ENCODE results near the gene PELO. TPM values are rescaled to one million over a fixed set of nuclear protein-coding genes. Genes with fewer than 3 reads are reported as not detected.

The PELO gene
- total and polyA plus RNA-seq, 4 donors, result 17.7 to 30.4 (median 23.7) TPM

DNA sequence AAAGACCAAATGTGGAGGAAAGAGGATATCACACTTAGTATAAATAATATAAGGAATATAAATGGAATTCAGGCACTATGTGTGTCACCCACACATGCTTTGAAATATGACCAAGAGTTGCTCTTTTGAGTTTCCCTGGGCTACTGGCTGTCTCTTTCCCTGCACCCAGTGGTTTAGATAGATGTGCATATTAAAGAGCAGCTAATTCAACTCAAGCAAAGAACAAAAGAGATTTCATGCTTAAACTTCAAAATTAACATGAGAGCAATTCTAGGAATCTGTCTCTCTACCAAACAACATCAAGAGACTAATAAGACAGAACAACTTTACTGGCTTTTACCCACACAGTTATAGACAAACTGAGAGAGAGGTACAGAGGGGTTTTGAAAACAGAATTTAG, 38.0 kb upstream of the PELO start:
- H3K36me3 ChIP-seq (ENCODE audit: control insufficient read depth, insufficient read depth, low read length), result no peaks in the 10 kb centered on the region
- H3K27ac ChIP-seq (ENCODE audit: low read depth, low read length), result no peak overlapping the region
- DNase-seq (ENCODE audit: low read depth in 4 of 6, low spot score in 6 of 6), result no peak
- H3K27me3 ChIP-seq (ENCODE audit: control insufficient read depth, insufficient read depth, low read length), result no peaks in the 10 kb centered on the region
- no peak overlapping the region for H3K4me3 ChIP-seq (ENCODE audit: low read depth, low read length)
- H3K4me1 ChIP-seq (ENCODE audit: control insufficient read depth, insufficient read depth, low read length), result no peaks in the 10 kb centered on the region
- no peaks in the 10 kb centered on the region for H3K9me3 ChIP-seq (ENCODE audit: control insufficient read depth, insufficient read depth, low read length)

DNA sequence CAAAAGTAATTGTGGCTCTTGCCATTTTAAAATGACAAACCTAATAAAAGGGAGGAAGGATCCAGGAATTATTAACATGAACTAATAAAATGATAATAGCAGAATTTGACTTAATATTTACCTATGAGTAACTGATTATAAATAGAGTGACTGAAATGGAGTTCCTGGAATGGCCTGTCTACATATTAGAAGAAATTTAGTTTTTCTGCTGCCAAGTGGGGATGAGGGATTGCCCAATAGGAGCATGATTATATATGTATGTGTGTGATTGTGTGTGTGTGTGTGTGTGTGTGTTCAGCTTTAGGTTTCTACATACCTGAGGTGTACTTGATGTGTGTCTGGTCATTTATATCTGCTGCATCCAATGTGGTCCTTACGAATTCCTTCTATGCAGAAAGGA, 36.6 kb upstream of the PELO start:
- no peaks in the 10 kb centered on the region for H3K9me3 ChIP-seq (ENCODE audit: control insufficient read depth, insufficient read depth, low read length)
- WGBS (ENCODE audit: insufficient coverage), result no CpG with 5 or more reads among the region's 1 CpG

DNA sequence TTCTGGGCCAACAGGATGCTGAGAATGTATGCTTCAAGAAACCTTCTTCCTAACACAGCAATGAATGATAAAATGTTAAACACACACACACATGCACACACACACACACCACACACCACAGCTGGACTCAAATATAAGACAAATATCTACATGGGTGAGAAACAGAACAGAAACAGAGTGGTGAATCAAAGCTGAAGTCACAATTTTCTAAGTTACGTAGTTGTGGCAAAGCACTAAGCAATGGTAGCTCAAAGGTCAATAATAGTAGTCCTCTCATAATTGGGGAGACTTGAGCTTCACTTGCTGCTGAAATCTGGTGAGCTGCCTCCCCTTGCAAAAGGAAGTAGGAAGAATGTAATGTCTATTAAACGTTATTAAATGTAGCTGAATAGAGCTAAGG, 33.7 kb upstream of the PELO start:
- Histone ChIP-seq H3K9me3 (ENCODE audit: control insufficient read depth, insufficient read depth, low read length) (no peaks in the 10 kb centered on the region), H3K4me3 (ENCODE audit: low read depth, low read length) (no peak overlapping the region), H3K27ac (ENCODE audit: low read depth, low read length) (no peak overlapping the region), H3K27me3 (ENCODE audit: control insufficient read depth, insufficient read depth, low read length) (no peaks in the 10 kb centered on the region), H3K36me3 (ENCODE audit: control insufficient read depth, insufficient read depth, low read length) (no peaks in the 10 kb centered on the region), H3K4me1 (ENCODE audit: control insufficient read depth, insufficient read depth, low read length) (no peaks in the 10 kb centered on the region)
- no peak for DNase-seq (ENCODE audit: low read depth in 4 of 6, low spot score in 6 of 6)
- WGBS (ENCODE audit: insufficient coverage), result 100% methylated on average over 1 of the region's 2 CpGs

More for the DNA sequence above, 36.6 kb upstream of the PELO start:
- no peak overlapping the region for H3K4me3 ChIP-seq (ENCODE audit: low read depth, low read length)
- no peak for DNase-seq (ENCODE audit: low read depth in 4 of 6, low spot score in 6 of 6)
- H3K36me3 ChIP-seq (ENCODE audit: control insufficient read depth, insufficient read depth, low read length), result no peaks in the 10 kb centered on the region
- H3K4me1 ChIP-seq (ENCODE audit: control insufficient read depth, insufficient read depth, low read length), result no peaks in the 10 kb centered on the region
- H3K27ac ChIP-seq (ENCODE audit: low read depth, low read length), result no peak overlapping the region
- no peaks in the 10 kb centered on the region for H3K27me3 ChIP-seq (ENCODE audit: control insufficient read depth, insufficient read depth, low read length)

DNA sequence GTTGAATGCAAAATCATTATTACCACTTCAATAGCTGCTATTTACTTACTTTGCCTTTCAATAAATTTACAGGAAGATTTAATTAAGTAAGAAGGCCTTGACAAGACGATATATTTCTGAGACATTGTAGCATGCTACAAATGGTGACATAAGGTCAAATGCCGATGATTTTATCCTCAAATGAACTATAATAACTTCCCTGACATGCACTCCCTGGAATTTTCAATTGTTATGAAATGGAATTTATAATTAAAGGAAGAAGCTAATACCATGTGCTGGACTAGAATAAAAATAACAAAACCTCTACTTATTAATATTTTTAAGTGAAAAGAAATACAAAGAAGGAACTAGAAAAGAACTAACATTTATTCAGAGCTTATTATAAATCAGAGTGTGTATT, 30.2 kb upstream of the PELO start:
- WGBS (ENCODE audit: insufficient coverage), result no CpG with 5 or more reads among the region's 2 CpGs

DNA sequence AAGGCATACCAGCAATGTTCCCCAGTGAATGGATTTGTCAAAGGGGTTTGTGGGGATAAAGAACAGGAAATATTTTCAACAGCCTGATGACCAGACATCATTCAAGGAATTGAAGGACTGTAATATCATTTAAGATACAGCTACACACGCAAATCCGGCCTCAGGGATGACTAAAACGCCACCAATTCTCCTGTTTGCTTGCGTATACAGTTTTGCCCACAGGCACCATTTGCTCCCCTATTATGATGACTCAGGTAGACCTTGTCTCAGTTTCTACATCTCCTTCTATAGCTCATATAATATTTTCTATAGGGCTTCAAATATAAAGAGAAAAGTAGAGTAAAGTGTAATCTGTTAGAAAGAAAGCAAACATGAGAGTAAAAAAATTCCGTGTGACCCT, 29.7 kb upstream of the PELO start:
- WGBS (ENCODE audit: insufficient coverage), result 98% methylated on average over 5 of the region's 5 CpGs
- no peak overlapping the region for H3K4me3 ChIP-seq (ENCODE audit: low read depth, low read length)
- no peak for DNase-seq (ENCODE audit: low read depth in 4 of 6, low spot score in 6 of 6)

More for the DNA sequence above, 30.2 kb upstream of the PELO start:
- Histone ChIP-seq H3K9me3 (ENCODE audit: control insufficient read depth, insufficient read depth, low read length) (no peaks in the 10 kb centered on the region), H3K4me1 (ENCODE audit: control insufficient read depth, insufficient read depth, low read length) (no peaks in the 10 kb centered on the region), H3K27me3 (ENCODE audit: control insufficient read depth, insufficient read depth, low read length) (no peaks in the 10 kb centered on the region), H3K27ac (ENCODE audit: low read depth, low read length) (no peak overlapping the region), H3K4me3 (ENCODE audit: low read depth, low read length) (no peak overlapping the region), H3K36me3 (ENCODE audit: control insufficient read depth, insufficient read depth, low read length) (no peaks in the 10 kb centered on the region)
- DNase-seq (ENCODE audit: low read depth in 4 of 6, low spot score in 6 of 6), result no peak

DNA sequence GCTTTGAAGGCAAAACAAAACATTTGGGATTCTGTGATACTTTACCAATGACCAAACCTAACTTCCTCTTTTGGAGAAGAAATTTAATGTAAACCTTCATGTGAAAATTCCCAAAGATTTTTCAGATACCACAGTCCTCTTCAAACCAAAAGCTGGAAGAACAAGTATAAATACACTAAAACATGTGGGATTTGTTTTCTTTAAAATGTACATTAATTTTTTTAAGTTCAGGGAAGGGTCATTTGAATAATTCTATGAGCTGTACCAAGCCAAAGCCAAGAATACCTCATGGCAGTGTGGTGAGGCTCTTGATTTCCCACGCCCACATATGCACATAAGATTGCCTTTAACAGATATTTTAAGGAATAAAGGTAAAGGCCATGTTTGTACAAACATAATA, 28.4 kb upstream of the PELO start:
- Histone ChIP-seq H3K36me3 (ENCODE audit: control insufficient read depth, insufficient read depth, low read length) (no peaks in the 10 kb centered on the region), H3K27ac (ENCODE audit: low read depth, low read length) (no peak overlapping the region), H3K9me3 (ENCODE audit: control insufficient read depth, insufficient read depth, low read length) (no peaks in the 10 kb centered on the region), H3K27me3 (ENCODE audit: control insufficient read depth, insufficient read depth, low read length) (no peaks in the 10 kb centered on the region), H3K4me1 (ENCODE audit: control insufficient read depth, insufficient read depth, low read length) (no peaks in the 10 kb centered on the region), H3K4me3 (ENCODE audit: low read depth, low read length) (no peak overlapping the region)
- no peak for DNase-seq (ENCODE audit: low read depth in 4 of 6, low spot score in 6 of 6)
- WGBS (ENCODE audit: insufficient coverage), result no CpG with 5 or more reads among the region's 1 CpG

More for the DNA sequence above, 29.7 kb upstream of the PELO start:
- Histone ChIP-seq H3K27me3 (ENCODE audit: control insufficient read depth, insufficient read depth, low read length) (no peaks in the 10 kb centered on the region), H3K9me3 (ENCODE audit: control insufficient read depth, insufficient read depth, low read length) (no peaks in the 10 kb centered on the region), H3K27ac (ENCODE audit: low read depth, low read length) (no peak overlapping the region), H3K4me1 (ENCODE audit: control insufficient read depth, insufficient read depth, low read length) (no peaks in the 10 kb centered on the region), H3K36me3 (ENCODE audit: control insufficient read depth, insufficient read depth, low read length) (no peaks in the 10 kb centered on the region)

DNA sequence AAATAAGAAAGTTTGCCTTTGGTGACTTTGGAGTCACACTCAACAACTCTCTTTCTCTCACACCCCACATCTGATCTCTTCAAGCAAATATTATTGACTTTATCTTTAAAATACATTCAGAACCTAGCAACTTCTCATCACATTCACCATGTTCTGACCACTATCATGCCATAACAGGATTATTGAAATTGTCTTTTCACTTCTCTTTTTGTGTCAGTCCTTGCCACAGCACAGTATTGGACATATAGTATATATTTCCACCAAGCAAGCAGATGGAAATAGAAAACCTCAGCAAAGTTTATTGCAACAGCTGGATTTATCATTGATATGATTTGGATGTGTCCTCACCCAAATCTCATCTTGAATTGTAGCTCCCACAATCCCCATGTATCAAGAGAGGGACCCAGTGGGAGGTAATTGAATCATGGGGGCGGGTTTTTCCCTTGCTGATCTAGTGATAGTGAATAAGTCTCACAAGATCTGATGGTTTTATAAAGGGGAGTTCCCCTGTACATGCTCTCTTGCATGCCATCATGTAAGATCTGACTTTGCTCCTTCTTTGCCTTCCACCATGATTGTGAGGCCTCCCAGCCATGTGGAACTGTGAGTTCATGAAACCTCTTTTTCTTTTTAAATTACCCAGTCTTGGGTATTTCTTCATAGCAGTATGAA, 26.9 kb upstream of the PELO start:
- no peak overlapping the region for H3K4me3 ChIP-seq (ENCODE audit: low read depth, low read length)
- WGBS (ENCODE audit: insufficient coverage), result no CpG with 5 or more reads among the region's 1 CpG
- H3K27ac ChIP-seq (ENCODE audit: low read depth, low read length), result no peak overlapping the region
- H3K36me3 ChIP-seq (ENCODE audit: control insufficient read depth, insufficient read depth, low read length), result no peaks in the 10 kb centered on the region
- H3K27me3 ChIP-seq (ENCODE audit: control insufficient read depth, insufficient read depth, low read length), result no peaks in the 10 kb centered on the region
- DNase-seq (ENCODE audit: low read depth in 4 of 6, low spot score in 6 of 6), result no peak
- no peaks in the 10 kb centered on the region for H3K4me1 ChIP-seq (ENCODE audit: control insufficient read depth, insufficient read depth, low read length)
- no peaks in the 10 kb centered on the region for H3K9me3 ChIP-seq (ENCODE audit: control insufficient read depth, insufficient read depth, low read length)

DNA sequence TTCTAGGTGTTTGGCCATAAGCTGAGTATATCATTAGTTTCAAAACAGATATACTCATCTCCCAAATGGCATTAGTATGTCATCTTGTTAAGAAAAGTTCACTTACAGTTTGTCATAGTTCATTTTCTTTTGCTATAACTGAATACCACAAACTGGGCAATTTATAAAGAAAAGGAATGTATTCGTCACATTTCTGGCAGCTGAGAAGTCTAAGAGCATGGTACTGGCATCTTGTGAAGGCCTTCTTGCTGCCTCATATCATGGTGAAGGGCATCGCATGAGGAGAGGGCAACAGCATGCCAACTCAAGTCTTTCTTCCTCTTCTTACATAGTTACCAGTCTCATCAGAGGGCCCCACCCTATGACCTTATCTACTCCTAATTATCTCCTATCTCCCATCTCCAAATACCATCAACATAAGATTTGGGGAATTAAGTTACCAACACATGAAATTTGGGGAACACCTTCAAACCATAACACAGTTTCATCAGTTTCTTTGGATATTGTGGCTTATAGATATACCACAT, 20.4 kb upstream of the PELO start:
- Histone ChIP-seq H3K36me3 (ENCODE audit: control insufficient read depth, insufficient read depth, low read length) (no peaks in the 10 kb centered on the region), H3K27me3 (ENCODE audit: control insufficient read depth, insufficient read depth, low read length) (no peaks in the 10 kb centered on the region), H3K27ac (ENCODE audit: low read depth, low read length) (no peak overlapping the region), H3K9me3 (ENCODE audit: control insufficient read depth, insufficient read depth, low read length) (no peaks in the 10 kb centered on the region), H3K4me3 (ENCODE audit: low read depth, low read length) (no peak overlapping the region), H3K4me1 (ENCODE audit: control insufficient read depth, insufficient read depth, low read length) (no peaks in the 10 kb centered on the region)
- DNase-seq (ENCODE audit: low read depth in 4 of 6, low spot score in 6 of 6), result no peak
- WGBS (ENCODE audit: insufficient coverage), result 90% methylated on average over 2 of the region's 2 CpGs

DNA sequence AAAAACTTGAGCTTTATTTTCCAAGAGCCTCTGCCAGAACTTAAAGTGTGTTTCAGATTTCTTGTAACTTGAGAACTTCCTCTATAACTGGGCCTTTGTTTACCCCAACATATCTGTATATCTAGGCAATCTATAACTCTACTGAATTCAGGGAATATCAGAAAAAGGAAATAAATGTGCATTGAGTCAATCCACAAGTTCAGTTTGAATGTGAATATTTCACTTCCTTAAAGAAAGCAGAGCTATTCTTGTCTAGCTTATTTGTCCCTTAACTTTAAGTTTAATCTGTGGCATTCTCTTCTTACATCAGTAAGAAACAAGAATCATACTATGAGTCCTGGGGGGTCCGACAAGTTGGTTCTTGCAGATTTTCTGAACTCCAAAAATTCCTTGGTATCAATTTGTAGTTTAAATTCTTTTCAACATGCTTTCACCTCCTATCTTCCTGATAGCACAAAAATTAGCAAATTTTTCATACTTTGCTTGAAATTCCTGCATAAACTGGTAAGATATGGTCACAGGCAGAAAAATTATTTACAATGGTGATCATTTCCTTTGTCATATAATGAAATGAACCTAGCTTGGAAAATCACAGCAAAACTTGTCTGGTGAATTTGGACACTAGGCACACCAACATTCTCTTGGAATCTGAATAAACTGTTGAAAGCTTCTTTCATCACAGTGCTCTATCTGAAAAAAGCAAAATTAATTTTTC, 19.8 kb upstream of the PELO start:
- no CpG with 5 or more reads among the region's 1 CpG for WGBS (ENCODE audit: insufficient coverage)

DNA sequence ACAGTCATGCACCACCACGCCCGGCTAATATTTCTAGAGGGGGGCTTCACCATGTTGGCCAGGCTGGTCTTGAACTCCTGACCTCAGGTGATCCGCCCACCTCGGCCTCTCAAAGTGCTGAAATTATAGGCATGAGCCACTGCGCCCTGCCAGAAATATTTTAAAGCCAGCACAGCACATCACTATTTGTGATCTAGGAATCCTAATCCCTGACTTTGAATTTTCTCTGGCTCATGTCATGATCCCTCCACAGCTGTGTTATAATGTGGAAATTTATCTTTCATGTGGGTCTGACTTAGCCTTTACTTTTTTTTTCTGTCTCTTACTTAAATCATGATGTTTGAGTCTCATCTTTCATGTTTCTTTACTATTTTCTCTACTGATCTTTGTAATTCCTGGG, 18.7 kb upstream of the PELO start:
- Histone ChIP-seq H3K4me1 (ENCODE audit: control insufficient read depth, insufficient read depth, low read length) (no peaks in the 10 kb centered on the region), H3K4me3 (ENCODE audit: low read depth, low read length) (no peak overlapping the region), H3K27ac (ENCODE audit: low read depth, low read length) (no peak overlapping the region), H3K27me3 (ENCODE audit: control insufficient read depth, insufficient read depth, low read length) (no peaks in the 10 kb centered on the region), H3K36me3 (ENCODE audit: control insufficient read depth, insufficient read depth, low read length) (no peaks in the 10 kb centered on the region), H3K9me3 (ENCODE audit: control insufficient read depth, insufficient read depth, low read length) (no peaks in the 10 kb centered on the region)
- 88% methylated on average over 2 of the region's 5 CpGs for WGBS (ENCODE audit: insufficient coverage)
- DNase-seq (ENCODE audit: low read depth in 4 of 6, low spot score in 6 of 6), result no peak

More for the DNA sequence above, 19.8 kb upstream of the PELO start:
- H3K9me3 ChIP-seq (ENCODE audit: control insufficient read depth, insufficient read depth, low read length), result no peaks in the 10 kb centered on the region
- H3K36me3 ChIP-seq (ENCODE audit: control insufficient read depth, insufficient read depth, low read length), result no peaks in the 10 kb centered on the region
- DNase-seq (ENCODE audit: low read depth in 4 of 6, low spot score in 6 of 6), result no peak
- H3K27me3 ChIP-seq (ENCODE audit: control insufficient read depth, insufficient read depth, low read length), result no peaks in the 10 kb centered on the region
- H3K4me3 ChIP-seq (ENCODE audit: low read depth, low read length), result no peak overlapping the region
- H3K27ac ChIP-seq (ENCODE audit: low read depth, low read length), result no peak overlapping the region
- H3K4me1 ChIP-seq (ENCODE audit: control insufficient read depth, insufficient read depth, low read length), result no peaks in the 10 kb centered on the region
